SK-N-SH (cell line): ENCODE results near the gene SOCS7. TPM values are rescaled to one million over a fixed set of nuclear protein-coding genes. Genes with fewer than 3 reads are reported as not detected.

ENCODE experiments used
- CTCF ChIA-PET: fragments of 300-600, 350-600 bp; formaldehyde crosslinking; extraction: SDS; loops from one replicate; lab custom pipeline; 2021; lab: Yijun Ruan, JAX
- POLR2A ChIA-PET: fragments of 350-600 bp; sonication (Branson Sonifier 250); formaldehyde crosslinking; extraction: SDS; loops from one replicate; lab custom pipeline; 2020; ENCODE audit warnings: antibody characterized with exemption, inconsistent platforms; lab: Yijun Ruan, JAX
- DNase-seq: peaks from one replicate; pipeline ENCODE4 v3.0.0; 2012
- H2AFZ ChIP-seq: fragments of 200-600 bp; sonication (generic); 2 replicates; pipeline ENCODE4 v1.8.1; 2016; ENCODE audit warnings: antibody characterized with exemption, mild to moderate bottlenecking, low read depth
- H3F3A ChIP-seq: fragments of 200-600 bp; sonication (generic); replicated peaks from 2 replicates; pipeline ENCODE3; 2016; ENCODE audit warnings: antibody characterized with exemption, mild to moderate bottlenecking; ENCODE audit not compliant: insufficient read depth
- H3K27ac ChIP-seq, 2 experiments: fragments of 200-500 bp in 1 of 2; fragments of 200-600 bp in 1 of 2; sonication (Bioruptor generic) in 1 of 2; sonication (generic), shearing (Covaris generic) in 1 of 2; 2 replicates each; pipeline versions ENCODE4 v1.5.1 to v1.6.1; 2014 to 2016; ENCODE audit warnings: low read depth in 2 of 2, inconsistent platforms in 1 of 2, low read length in 1 of 2, mild to moderate bottlenecking in 1 of 2, mixed read lengths in 1 of 2
- H3K27me3 ChIP-seq: fragments of 200-600 bp; sonication (generic), shearing (Covaris generic); 2 replicates; pipeline ENCODE4 v1.6.1; 2016; ENCODE audit warnings: mixed run types; ENCODE audit not compliant: insufficient read depth
- H3K36me3 ChIP-seq, 2 experiments: fragments of 200-500 bp in 1 of 2; fragments of 200-600 bp in 1 of 2; sonication (Bioruptor generic) in 1 of 2; sonication (generic) in 1 of 2; replicated peaks in 1 of 2; 2 replicates each; pipeline versions ENCODE3 to v1.5.1; 2014 to 2016; ENCODE audit warnings: low read length in 1 of 2, mild to moderate bottlenecking in 1 of 2; ENCODE audit not compliant: insufficient read depth in 2 of 2, control insufficient read depth in 1 of 2
- H3K4me1 ChIP-seq, 2 experiments: fragments of 200-500 bp in 1 of 2; fragments of 200-600 bp in 1 of 2; sonication (Bioruptor generic) in 1 of 2; sonication (generic), shearing (Covaris generic) in 1 of 2; 2 replicates each; pipeline versions ENCODE4 v1.5.1 to v1.6.1; 2014 to 2016; ENCODE audit warnings: low read depth in 1 of 2, low read length in 1 of 2, mixed run types in 1 of 2; ENCODE audit not compliant: insufficient read depth in 2 of 2, control insufficient read depth in 1 of 2
- H3K4me2 ChIP-seq: fragments of 200-600 bp; sonication (generic), shearing (Covaris generic); 2 replicates; pipeline ENCODE4 v1.6.1; 2017; ENCODE audit warnings: mixed run types
- H3K4me3 ChIP-seq, 2 experiments: fragments of 200-500 bp in 1 of 2; fragments of 200-600 bp in 1 of 2; sonication (Bioruptor generic) in 1 of 2; sonication (generic), shearing (Covaris generic) in 1 of 2; 2 replicates each; pipeline versions ENCODE4 v1.5.1 to v1.8.1; 2014 to 2016; ENCODE audit warnings: low read depth in 2 of 2, inconsistent platforms in 1 of 2, low read length in 1 of 2, mild to moderate bottlenecking in 1 of 2, mixed read lengths in 1 of 2, moderate library complexity in 1 of 2
- H3K79me2 ChIP-seq: fragments of 200-600 bp; sonication (generic); 2 replicates; pipeline ENCODE4 v1.8.1; 2017; ENCODE audit warnings: mild to moderate bottlenecking; ENCODE audit not compliant: insufficient read depth
- H3K9ac ChIP-seq: fragments of 200-600 bp; sonication (generic); 2 replicates; pipeline ENCODE4 v1.6.1; 2017; ENCODE audit warnings: mixed run types
- H3K9me2 ChIP-seq: fragments of 200-600 bp; sonication (generic); 2 replicates; pipeline ENCODE4 v1.6.1; 2017; ENCODE audit warnings: mixed run types
- H3K9me3 ChIP-seq: fragments of 200-600 bp; sonication (generic); 2 replicates; pipeline ENCODE4 v1.6.1; 2017; ENCODE audit warnings: mixed run types, mild to moderate bottlenecking, moderate library complexity
- H4K20me1 ChIP-seq: fragments of 200-600 bp; sonication (generic); 2 replicates; pipeline ENCODE4 v1.6.1; 2017; ENCODE audit warnings: mild to moderate bottlenecking, mixed run types; ENCODE audit not compliant: insufficient read depth
- ELF1 ChIP-seq: IDR thresholded peaks from 2 replicates; pipeline ENCODE4 v1.4.0; 2012
- EP300 ChIP-seq, 2 experiments: IDR thresholded peaks; 2 replicates each; pipeline versions ENCODE4 v1.4.0 to v1.6.1; 2012; ENCODE audit warnings: borderline replicate concordance in 1 of 2, low read depth in 1 of 2, low read length in 1 of 2
- EZH2phosphoT487 ChIP-seq: fragments of 200-600 bp; sonication (generic); IDR thresholded peaks from 2 replicates; pipeline ENCODE4 v1.6.1; 2017; ENCODE audit warnings: low read depth, mixed run types, mild to moderate bottlenecking, antibody characterized with exemption, moderate library complexity, borderline replicate concordance
- FOSL2 ChIP-seq: IDR thresholded peaks from 2 replicates; pipeline ENCODE4 v1.4.0; 2012; ENCODE audit warnings: low read depth, mild to moderate bottlenecking, moderate library complexity, borderline replicate concordance
- FOXM1 ChIP-seq: IDR thresholded peaks from 2 replicates; pipeline ENCODE4 v1.4.0; 2012; ENCODE audit warnings: low read depth, mild to moderate bottlenecking
- GABPA ChIP-seq: IDR thresholded peaks from 2 replicates; pipeline ENCODE4 v1.4.0; 2012; ENCODE audit warnings: low read depth, mild to moderate bottlenecking
- IRF3 ChIP-seq: fragments of 150-350 bp; IDR thresholded peaks from 2 replicates; pipeline ENCODE4 v1.6.1; 2016; ENCODE audit warnings: mild to moderate bottlenecking, low read depth, low read length
- JUND ChIP-seq: IDR thresholded peaks from 2 replicates; pipeline ENCODE4 v1.4.0; 2012
- NRF1 ChIP-seq: IDR thresholded peaks from 2 replicates; pipeline ENCODE4 v1.6.1; 2012; ENCODE audit warnings: low read depth, mild to moderate bottlenecking, low read length
- REST ChIP-seq: IDR thresholded peaks from 2 replicates; pipeline ENCODE4 v1.6.1; 2012; ENCODE audit warnings: mild to moderate bottlenecking, low read depth, low read length, moderate library complexity
- SIN3A ChIP-seq: IDR thresholded peaks from 2 replicates; pipeline ENCODE4 v1.6.1; 2012; ENCODE audit warnings: low read depth, mild to moderate bottlenecking, low read length, moderate library complexity, borderline replicate concordance
- SMC3 ChIP-seq: IDR thresholded peaks from 2 replicates; pipeline ENCODE4 v1.6.1; 2012; ENCODE audit warnings: low read depth, low read length, improper control_type of control experiment
- TAF1 ChIP-seq: IDR thresholded peaks from 2 replicates; pipeline ENCODE4 v1.6.1; 2012; ENCODE audit warnings: low read depth, mild to moderate bottlenecking, low read length, moderate library complexity, borderline replicate concordance
- TCF12 ChIP-seq: IDR thresholded peaks from 2 replicates; pipeline ENCODE4 v1.4.0; 2012
- TEAD4 ChIP-seq: IDR thresholded peaks from 2 replicates; pipeline ENCODE4 v1.4.0; 2012; ENCODE audit warnings: mild to moderate bottlenecking, borderline replicate concordance; ENCODE audit not compliant: insufficient read depth
- USF1 ChIP-seq: IDR thresholded peaks from 2 replicates; pipeline ENCODE4 v1.4.0; 2012; ENCODE audit warnings: low read depth, borderline replicate concordance
- WGBS: methylation state at CpG from one replicate; pipeline ENCODE4 v1.1.6; 2017; ENCODE audit warnings: low lambda C conversion rate; 5-methylcytosine and 5-hydroxymethylcytosine counted together
- polyA plus RNA-seq, 3 experiments: library from polyadenylated mRNA; depleted of rRNA; stranded (reverse); fragments of >200 nt; gene quantifications; 2 replicates each; pipeline ENCODE4 v1.2.3, GENCODE V29; 2012
- TF ChIP-seq, protein P1 (sequence below): fragments of 150-350 bp; IDR thresholded peaks from 2 replicates; pipeline ENCODE4 v1.6.1; 2017; ENCODE audit warnings: antibody characterized with exemption, low read length, low read depth, borderline replicate concordance

SOCS7 gene
- polyA plus RNA-seq, 1 of the 3 experiments (the other 2 are of a cell fraction): 7.4 TPM

- Histone ChIP-seq H3K9me2 (no peaks in the 10 kb centered on the region), H3K4me3 (no peak overlapping the region), H3K4me1 (peaks cover 0 to 29% of the 10 kb centered on the region in 2 experiments; a peak in 2 of 4 replicates)
- TF ChIP-seq SMC3 (no peak), TCF12 (no peak)
- TF ChIP-seq, all 33 proteins: peak for 0
- no peak overlapping the region for H2AFZ ChIP-seq
- H3F3A ChIP-seq: no peaks in the 10 kb centered on the region
- H3K9ac ChIP-seq: no peak overlapping the region
- H3K9me3 ChIP-seq: no peaks in the 10 kb centered on the region
- POLR2A ChIA-PET: interaction anchor here (0.7 kb wide), 1 partner anchor 20 kb away, joined by 3 read pairs; no protein-coding TSS in a partner anchor
- H3K27ac ChIP-seq: no peak overlapping the region
- H3K27me3 ChIP-seq: no peaks in the 10 kb centered on the region
- no peaks in the 10 kb centered on the region for H4K20me1 ChIP-seq
- no peaks in the 10 kb centered on the region for H3K79me2 ChIP-seq
- H3K4me2 ChIP-seq: no peak overlapping the region
- DNase-seq: no peak
- peaks cover 0 to 1% of the 10 kb centered on the region in 2 experiments for H3K36me3 ChIP-seq
- CTCF ChIA-PET: interaction anchor here (0.8 to 23.5 kb wide), 5 partner anchors 19 to 339 kb away, joined by 3 to 303 read pairs (median 4); partner anchors contain the start of genes GPR179 and SOCS7
- 87% methylated on average over 7 of the region's 7 CpGs for WGBS
These were observed 23.0 kb upstream of the SOCS7 start for GRCh38 chr17:38328620-38329019.

DNA sequence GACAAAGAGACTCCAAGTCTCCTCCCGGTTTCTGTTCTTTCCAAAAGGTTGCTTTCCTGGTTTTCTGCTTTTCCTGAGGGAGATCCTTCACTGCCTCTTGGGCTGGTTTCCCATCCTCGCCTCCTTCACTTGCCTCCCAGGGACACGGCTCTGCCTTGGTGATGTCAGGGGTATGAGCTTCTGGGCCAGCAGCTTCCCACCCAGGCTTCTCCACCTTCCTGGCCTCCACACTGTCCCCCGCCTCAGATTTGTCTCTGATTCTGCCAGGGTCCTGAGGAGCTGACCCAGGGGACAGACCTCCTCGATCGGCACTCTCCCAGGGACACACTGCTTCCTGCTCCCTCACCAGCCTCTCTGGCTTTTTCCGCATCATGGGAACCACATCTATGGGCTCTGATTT is 22.4 kb upstream of the SOCS7 start:
- no peaks in the 10 kb centered on the region for H3F3A ChIP-seq
- H3K79me2 ChIP-seq: no peaks in the 10 kb centered on the region
- no peak overlapping the region for H3K27ac ChIP-seq
- POLR2A ChIA-PET: no interaction called here
- peaks cover 0 to 22% of the 10 kb centered on the region in 2 experiments; a peak in 1 of 4 replicates for H3K4me1 ChIP-seq
- H3K36me3 ChIP-seq: no peaks in the 10 kb centered on the region
- H3K9ac ChIP-seq: no peak overlapping the region
- no peak for TF ChIP-seq TEAD4
- TF ChIP-seq JUND: no peak
- no peak for TF ChIP-seq NRF1
- no peak for TF ChIP-seq EP300 (IDR thresholded peaks at IDR 0.05; ENCODE audit: borderline replicate concordance in 1 of 2, low read depth in 1 of 2, low read length in 1 of 2)
- TF ChIP-seq USF1: no peak
- no peak for TF ChIP-seq EZH2phosphoT487
- TF ChIP-seq TAF1: no peak
- no peak for TF ChIP-seq FOSL2
- no peak for TF ChIP-seq TCF12
- no peak for TF ChIP-seq SIN3A
- no peak for TF ChIP-seq GABPA
- TF ChIP-seq REST: no peak
- no peak for TF ChIP-seq FOXM1
- no peak for TF ChIP-seq IRF3
- TF ChIP-seq, protein P1, sequence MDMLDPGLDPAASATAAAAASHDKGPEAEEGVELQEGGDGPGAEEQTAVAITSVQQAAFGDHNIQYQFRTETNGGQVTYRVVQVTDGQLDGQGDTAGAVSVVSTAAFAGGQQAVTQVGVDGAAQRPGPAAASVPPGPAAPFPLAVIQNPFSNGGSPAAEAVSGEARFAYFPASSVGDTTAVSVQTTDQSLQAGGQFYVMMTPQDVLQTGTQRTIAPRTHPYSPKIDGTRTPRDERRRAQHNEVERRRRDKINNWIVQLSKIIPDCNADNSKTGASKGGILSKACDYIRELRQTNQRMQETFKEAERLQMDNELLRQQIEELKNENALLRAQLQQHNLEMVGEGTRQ: no peak
- TF ChIP-seq ELF1: no peak
- no peak for DNase-seq
- H4K20me1 ChIP-seq: no peaks in the 10 kb centered on the region
- no peaks in the 10 kb centered on the region for H3K9me3 ChIP-seq
- H2AFZ ChIP-seq: no peak overlapping the region
- CTCF ChIA-PET: interaction anchor here (0.8 to 23.5 kb wide), 5 partner anchors 19 to 338 kb away, joined by 3 to 303 read pairs (median 4); partner anchors contain the start of genes GPR179 and SOCS7
- H3K27me3 ChIP-seq: no peaks in the 10 kb centered on the region
- H3K4me3 ChIP-seq: no peak overlapping the region
- WGBS: 94% methylated on average over 7 of the region's 7 CpGs
- H3K9me2 ChIP-seq: no peaks in the 10 kb centered on the region
- H3K4me2 ChIP-seq: no peak overlapping the region
